ENCODE measurements around the gene CPSF4L. TPM values are rescaled to one million over a fixed set of nuclear protein-coding genes. Genes with fewer than 3 reads are reported as not detected.

CPSF4L gene
- total RNA-seq, 1 donor from 2014 or later = not detected

DNA sequence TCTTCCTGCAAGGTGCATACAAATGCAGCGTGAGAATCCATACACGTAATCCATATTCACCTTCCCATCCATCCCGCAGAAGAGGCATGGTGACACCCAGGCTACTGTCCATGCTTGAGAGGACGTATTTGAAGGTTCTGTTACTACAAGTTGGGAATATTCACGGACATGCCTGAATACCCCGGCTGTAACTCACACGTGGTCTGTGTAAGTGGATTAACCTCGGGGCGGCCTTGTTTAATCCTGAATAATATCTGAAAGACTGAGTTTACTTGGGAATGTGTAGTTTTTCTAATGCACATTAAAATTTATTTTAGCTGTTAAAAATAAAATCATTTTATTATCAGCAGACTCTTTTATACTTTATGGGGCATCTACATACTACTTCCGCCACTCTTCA, 13.1 kb downstream of the CPSF4L start:
- DNase-seq = no peak
- TF ChIP-seq, protein P1, sequence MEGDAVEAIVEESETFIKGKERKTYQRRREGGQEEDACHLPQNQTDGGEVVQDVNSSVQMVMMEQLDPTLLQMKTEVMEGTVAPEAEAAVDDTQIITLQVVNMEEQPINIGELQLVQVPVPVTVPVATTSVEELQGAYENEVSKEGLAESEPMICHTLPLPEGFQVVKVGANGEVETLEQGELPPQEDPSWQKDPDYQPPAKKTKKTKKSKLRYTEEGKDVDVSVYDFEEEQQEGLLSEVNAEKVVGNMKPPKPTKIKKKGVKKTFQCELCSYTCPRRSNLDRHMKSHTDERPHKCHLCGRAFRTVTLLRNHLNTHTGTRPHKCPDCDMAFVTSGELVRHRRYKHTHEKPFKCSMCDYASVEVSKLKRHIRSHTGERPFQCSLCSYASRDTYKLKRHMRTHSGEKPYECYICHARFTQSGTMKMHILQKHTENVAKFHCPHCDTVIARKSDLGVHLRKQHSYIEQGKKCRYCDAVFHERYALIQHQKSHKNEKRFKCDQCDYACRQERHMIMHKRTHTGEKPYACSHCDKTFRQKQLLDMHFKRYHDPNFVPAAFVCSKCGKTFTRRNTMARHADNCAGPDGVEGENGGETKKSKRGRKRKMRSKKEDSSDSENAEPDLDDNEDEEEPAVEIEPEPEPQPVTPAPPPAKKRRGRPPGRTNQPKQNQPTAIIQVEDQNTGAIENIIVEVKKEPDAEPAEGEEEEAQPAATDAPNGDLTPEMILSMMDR (IDR thresholded peaks at IDR 0.05) = no peak

DNA sequence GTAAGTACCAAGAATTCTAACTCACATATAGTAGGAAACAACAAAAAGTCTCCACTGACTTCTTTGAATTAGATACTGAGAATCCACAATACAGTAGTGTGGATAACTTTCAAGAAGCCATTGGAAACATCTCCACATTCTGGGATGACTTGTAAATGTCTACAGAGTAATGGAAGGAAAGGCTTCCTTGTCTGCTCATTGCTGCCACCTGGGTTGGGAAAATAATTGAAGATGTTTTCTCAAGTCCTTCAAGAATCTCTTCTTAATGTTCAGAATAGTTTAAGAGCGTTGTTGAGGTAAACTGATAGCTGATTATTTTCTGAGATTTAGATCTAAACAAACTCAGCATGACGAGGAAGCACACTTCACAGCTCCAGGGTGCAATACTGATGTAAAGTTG, 14.0 kb downstream of the CPSF4L start:
- no peaks in the 10 kb centered on the region for H3K9me3 ChIP-seq
- H3K4me3 ChIP-seq = no peak overlapping the region
- ATAC-seq (no peak), DNase-seq (no peak)
- no peaks in the 10 kb centered on the region for H3K4me1 ChIP-seq
- intact Hi-C loops (cut with DNase I) = no loop called here
- TF ChIP-seq, protein P1 (IDR thresholded peaks at IDR 0.05) = no peak
- H3K27me3 ChIP-seq (ENCODE audit: low read depth) = no peaks in the 10 kb centered on the region
- peaks cover 54% of the 10 kb centered on the region for H3K36me3 ChIP-seq
- no peak overlapping the region for H3K27ac ChIP-seq

More for the DNA sequence above, 13.1 kb downstream of the CPSF4L start:
- peaks cover 50% of the 10 kb centered on the region for H3K36me3 ChIP-seq
- H3K27ac ChIP-seq = no peak overlapping the region
- ATAC-seq = no peak
- no peak overlapping the region for H3K4me3 ChIP-seq
- no peaks in the 10 kb centered on the region for H3K4me1 ChIP-seq
- H3K27me3 ChIP-seq (ENCODE audit: low read depth) = no peaks in the 10 kb centered on the region
- H3K9me3 ChIP-seq = no peaks in the 10 kb centered on the region
- intact Hi-C loops (cut with DNase I) = no loop called here

DNA sequence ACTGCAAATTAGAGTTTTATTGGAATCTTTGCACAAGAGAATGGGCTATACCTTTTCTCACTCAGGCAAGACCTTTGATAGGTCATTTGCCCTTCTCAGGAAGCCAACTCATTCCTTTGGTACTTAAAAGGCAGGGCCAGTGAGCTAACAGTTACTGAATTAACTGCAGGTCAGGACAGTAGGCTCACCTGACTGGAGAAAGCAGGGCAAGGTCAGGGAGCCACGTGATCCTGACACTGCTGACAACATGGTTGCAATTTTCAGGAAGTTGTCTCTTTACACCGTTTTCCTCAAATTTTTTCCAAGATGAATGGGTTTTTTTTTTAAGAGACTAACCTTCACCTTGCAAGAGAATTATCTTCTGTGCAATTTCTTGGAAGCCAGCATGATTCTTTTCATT, 21.1 kb downstream of the CPSF4L start:
- Histone ChIP-seq H3K27me3 (ENCODE audit: low read depth) (no peaks in the 10 kb centered on the region), H3K9me3 (no peaks in the 10 kb centered on the region), H3K36me3 (peaks cover 58% of the 10 kb centered on the region), H3K4me1 (no peaks in the 10 kb centered on the region), H3K27ac (no peak overlapping the region), H3K4me3 (no peak overlapping the region)
- intact Hi-C loops (cut with DNase I) = no loop called here
- DNase-seq (no peak), ATAC-seq (no peak)
- TF ChIP-seq, protein P1 (IDR thresholded peaks at IDR 0.05) = no peak

DNA sequence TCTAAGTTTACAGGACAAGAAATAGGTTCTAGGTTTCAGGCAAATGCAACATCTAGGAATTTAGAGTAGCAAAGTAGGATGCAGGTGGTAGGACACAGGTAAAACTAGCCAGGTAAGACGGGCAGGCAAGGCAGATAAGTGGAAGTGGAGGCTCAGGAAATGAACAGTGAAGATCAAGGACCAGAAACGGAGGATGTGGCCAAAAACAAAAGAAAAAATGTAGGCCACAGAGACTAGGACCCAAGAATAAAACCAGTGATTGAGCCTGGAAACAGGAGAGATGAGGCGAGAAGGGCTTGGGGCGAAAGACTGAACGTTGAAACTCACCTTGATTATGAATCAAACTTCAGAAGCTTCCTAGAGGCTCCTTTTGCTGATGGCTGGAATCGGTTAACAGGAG, 24.0 kb downstream of the CPSF4L start:
- H3K4me1 ChIP-seq = peaks cover 9% of the 10 kb centered on the region
- H3K27ac ChIP-seq = no peak overlapping the region
- intact Hi-C loops (cut with DNase I) = no loop called here
- no peak overlapping the region for H3K4me3 ChIP-seq
- H3K27me3 ChIP-seq (ENCODE audit: low read depth) = no peaks in the 10 kb centered on the region
- no peaks in the 10 kb centered on the region for H3K9me3 ChIP-seq
- TF ChIP-seq, protein P1 (IDR thresholded peaks at IDR 0.05) = no peak
- peaks cover 44% of the 10 kb centered on the region for H3K36me3 ChIP-seq
- ATAC-seq (no peak), DNase-seq (no peak)

DNA sequence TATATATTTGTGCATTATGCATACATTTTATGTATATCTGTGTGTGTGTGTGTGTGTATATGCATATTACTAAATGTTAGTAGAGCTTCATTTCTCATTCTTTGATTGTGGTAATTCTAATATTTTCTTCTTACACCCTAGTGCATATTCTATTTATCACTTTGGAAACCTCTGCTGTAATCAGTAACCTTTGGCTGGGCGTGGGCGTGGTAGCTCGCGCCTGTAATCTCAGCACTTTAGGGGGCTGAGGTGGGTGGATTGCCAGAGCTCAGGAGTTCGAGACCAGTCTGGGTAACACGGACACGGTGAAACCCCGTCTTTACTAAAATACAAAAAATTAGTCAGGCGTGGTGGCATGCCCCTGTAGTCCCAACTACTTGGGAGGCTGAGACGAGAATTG, 26.9 kb downstream of the CPSF4L start:
- ATAC-seq = no peak
- no peaks in the 10 kb centered on the region for H3K9me3 ChIP-seq
- no peaks in the 10 kb centered on the region for H3K27me3 ChIP-seq (ENCODE audit: low read depth)
- peaks cover 25% of the 10 kb centered on the region for H3K4me1 ChIP-seq
- H3K4me3 ChIP-seq = no peak overlapping the region
- DNase-seq = no peak
- H3K27ac ChIP-seq = no peak overlapping the region
- TF ChIP-seq, protein P1 (IDR thresholded peaks at IDR 0.05) = no peak
- intact Hi-C loops (cut with DNase I) = no loop called here
- H3K36me3 ChIP-seq = peaks cover 29% of the 10 kb centered on the region

Data from lower lobe of right lung (tissue), 2 donors.